ENCODE results near the gene BTG3. TPM values are rescaled to one million over a fixed set of nuclear protein-coding genes. Genes with fewer than 3 reads are reported as not detected.

Gene BTG3, protein sequence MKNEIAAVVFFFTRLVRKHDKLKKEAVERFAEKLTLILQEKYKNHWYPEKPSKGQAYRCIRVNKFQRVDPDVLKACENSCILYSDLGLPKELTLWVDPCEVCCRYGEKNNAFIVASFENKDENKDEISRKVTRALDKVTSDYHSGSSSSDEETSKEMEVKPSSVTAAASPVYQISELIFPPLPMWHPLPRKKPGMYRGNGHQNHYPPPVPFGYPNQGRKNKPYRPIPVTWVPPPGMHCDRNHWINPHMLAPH
- total RNA-seq (27.4 TPM), polyA plus RNA-seq (ENCODE audit: insufficient read depth, low read depth, low replicate concordance) (28.9 TPM)
- long read RNA-seq, donor 1, transcript BTG3-202 (5 exons, 1,456 nt), result major isoform, 18 of 25 reads
- long read RNA-seq, donor 1, partial matches to known transcripts, result 0 of 25 reads
- long read RNA-seq, donor 1, other reads (novel, unspliced or antisense), result 0 of 25 reads
- long read RNA-seq, donor 2, transcript BTG3-204 (2 exons, 531 nt), result minor isoform, 5 of 29 reads
- long read RNA-seq, donor 2, transcript BTG3-202 (5 exons, 1,456 nt), result major isoform, 14 of 29 reads
- long read RNA-seq, donor 2, partial matches to known transcripts, result 8 of 29 reads
- long read RNA-seq, donor 2, other reads (novel, unspliced or antisense), result 0 of 29 reads
- long read RNA-seq, donor 3, transcript BTG3-202 (5 exons, 1,456 nt), result major isoform, 15 of 21 reads
- long read RNA-seq, donor 3, partial matches to known transcripts, result 0 of 21 reads
- long read RNA-seq, donor 3, other reads (novel, unspliced or antisense), result 0 of 21 reads
- long read RNA-seq, donor 4, transcript BTG3-202 (5 exons, 1,456 nt), result major isoform, 13 of 13 reads
- long read RNA-seq, donor 4, partial matches to known transcripts, result 0 of 13 reads
- long read RNA-seq, donor 4, other reads (novel, unspliced or antisense), result 0 of 13 reads
- long read RNA-seq, donor 5, partial matches to known transcripts, result 0 of 2 reads
- long read RNA-seq, donor 5, other reads (novel, unspliced or antisense), result 0 of 2 reads
- long read RNA-seq, donor 6, transcript BTG3-202 (5 exons, 1,456 nt), result major isoform, 22 of 25 reads
- long read RNA-seq, donor 6, partial matches to known transcripts, result 0 of 25 reads
- long read RNA-seq, donor 6, other reads (novel, unspliced or antisense), result 0 of 25 reads
- long read RNA-seq, donor 7, transcript BTG3-202 (5 exons, 1,456 nt), result major isoform, 32 of 39 reads
- long read RNA-seq, donor 7, partial matches to known transcripts, result 0 of 39 reads
- long read RNA-seq, donor 7, other reads (novel, unspliced or antisense), result 3 of 39 reads
- long read RNA-seq, donor 8, transcript BTG3-202 (5 exons, 1,456 nt), result major isoform, 14 of 20 reads
- long read RNA-seq, donor 8, partial matches to known transcripts, result 0 of 20 reads
- long read RNA-seq, donor 8, other reads (novel, unspliced or antisense), result 0 of 20 reads
- long read RNA-seq, donor 9, transcript BTG3-202 (5 exons, 1,456 nt), result major isoform, 13 of 17 reads
- long read RNA-seq, donor 9, partial matches to known transcripts, result 0 of 17 reads
- long read RNA-seq, donor 9, other reads (novel, unspliced or antisense), result 0 of 17 reads
- long read RNA-seq, donor 10, transcript BTG3-202 (5 exons, 1,456 nt), result major isoform, 13 of 17 reads
- long read RNA-seq, donor 10, partial matches to known transcripts, result 0 of 17 reads
- long read RNA-seq, donor 10, other reads (novel, unspliced or antisense), result 0 of 17 reads

DNA sequence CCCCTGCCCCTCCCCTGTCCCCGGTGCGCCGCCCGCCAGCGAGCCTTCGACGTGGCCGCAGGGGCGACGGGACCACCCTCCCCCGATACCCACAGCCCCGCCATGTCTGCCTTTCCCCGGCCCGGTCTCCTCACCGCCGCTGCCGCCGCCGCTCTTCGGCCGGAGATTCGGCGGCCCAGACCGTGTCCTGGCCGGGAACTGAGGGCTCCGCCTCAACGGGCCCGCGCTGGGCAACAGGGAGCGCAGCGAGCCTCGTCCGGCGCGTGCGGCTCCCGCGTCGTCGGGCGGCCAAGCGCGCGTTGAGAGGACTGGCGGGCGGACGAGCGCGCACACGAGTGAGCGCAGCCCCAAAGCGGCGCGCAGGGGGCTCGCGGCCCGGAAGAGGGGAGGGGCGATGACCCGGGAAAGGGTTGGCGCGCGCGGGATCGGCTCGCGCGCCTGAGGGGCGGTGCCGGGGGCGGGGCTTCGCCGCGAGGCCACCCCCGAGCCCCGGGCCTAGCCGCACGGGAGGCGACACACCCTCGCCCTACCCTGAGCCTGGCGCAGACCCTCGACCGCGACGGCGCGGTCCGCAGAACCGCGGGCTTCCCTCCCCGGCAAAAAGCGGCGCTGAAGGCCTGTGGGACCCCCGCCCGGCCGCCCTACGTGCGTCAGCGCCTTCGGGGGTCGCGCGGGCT lies at the start of gene BTG3:
Gene BTG3, minus strand, starts transcription at position 337 of the 677 bp plus-strand sequence. CDS start 3,757 bp downstream, outside the sequence.
- H3K9me3 ChIP-seq (ENCODE audit: control insufficient read depth in 2 of 3, insufficient read depth in 1 of 3, low read length in 3 of 3), result no peaks in the 10 kb centered on the region
- peak within 1 kb of the TSS; percentile 83 to 87 for H3K27ac ChIP-seq (ENCODE audit: low read depth in 2 of 2, low read length in 2 of 2)
- TF ChIP-seq, protein P1, sequence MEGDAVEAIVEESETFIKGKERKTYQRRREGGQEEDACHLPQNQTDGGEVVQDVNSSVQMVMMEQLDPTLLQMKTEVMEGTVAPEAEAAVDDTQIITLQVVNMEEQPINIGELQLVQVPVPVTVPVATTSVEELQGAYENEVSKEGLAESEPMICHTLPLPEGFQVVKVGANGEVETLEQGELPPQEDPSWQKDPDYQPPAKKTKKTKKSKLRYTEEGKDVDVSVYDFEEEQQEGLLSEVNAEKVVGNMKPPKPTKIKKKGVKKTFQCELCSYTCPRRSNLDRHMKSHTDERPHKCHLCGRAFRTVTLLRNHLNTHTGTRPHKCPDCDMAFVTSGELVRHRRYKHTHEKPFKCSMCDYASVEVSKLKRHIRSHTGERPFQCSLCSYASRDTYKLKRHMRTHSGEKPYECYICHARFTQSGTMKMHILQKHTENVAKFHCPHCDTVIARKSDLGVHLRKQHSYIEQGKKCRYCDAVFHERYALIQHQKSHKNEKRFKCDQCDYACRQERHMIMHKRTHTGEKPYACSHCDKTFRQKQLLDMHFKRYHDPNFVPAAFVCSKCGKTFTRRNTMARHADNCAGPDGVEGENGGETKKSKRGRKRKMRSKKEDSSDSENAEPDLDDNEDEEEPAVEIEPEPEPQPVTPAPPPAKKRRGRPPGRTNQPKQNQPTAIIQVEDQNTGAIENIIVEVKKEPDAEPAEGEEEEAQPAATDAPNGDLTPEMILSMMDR (IDR thresholded peaks at IDR 0.05; ENCODE audit: borderline replicate concordance, extremely low read depth, insufficient read depth), result no peak
- H3K4me3 ChIP-seq (ENCODE audit: low read length in 3 of 3), result peak within 1 kb of the TSS; percentile 73 to 86 (median 74)
- H3K4me1 ChIP-seq (ENCODE audit: control insufficient read depth in 2 of 3, insufficient read depth in 2 of 3, low read depth in 1 of 3, low read length in 3 of 3), result peaks cover 0 to 5% (median 3%) of the 10 kb centered on the region in 3 donors
- FAIRE-seq (no peak), DNase-seq (peak; percentile 77 to 94 (median 89))
- H3K36me3 ChIP-seq (ENCODE audit: control insufficient read depth in 2 of 3, insufficient read depth in 3 of 3, low read length in 3 of 3), result peaks cover 0 to 3% (median 2%) of the 10 kb centered on the region in 3 donors
- intact Hi-C loops (cut with DNase I), result no loop called here
- no peaks in the 10 kb centered on the region for H3K27me3 ChIP-seq (ENCODE audit: control insufficient read depth, insufficient read depth, low read length)
- H3K9ac ChIP-seq (ENCODE audit: low read length in 3 of 3), result peak within 1 kb of the TSS; percentile 70 to 97 (median 91)

DNA sequence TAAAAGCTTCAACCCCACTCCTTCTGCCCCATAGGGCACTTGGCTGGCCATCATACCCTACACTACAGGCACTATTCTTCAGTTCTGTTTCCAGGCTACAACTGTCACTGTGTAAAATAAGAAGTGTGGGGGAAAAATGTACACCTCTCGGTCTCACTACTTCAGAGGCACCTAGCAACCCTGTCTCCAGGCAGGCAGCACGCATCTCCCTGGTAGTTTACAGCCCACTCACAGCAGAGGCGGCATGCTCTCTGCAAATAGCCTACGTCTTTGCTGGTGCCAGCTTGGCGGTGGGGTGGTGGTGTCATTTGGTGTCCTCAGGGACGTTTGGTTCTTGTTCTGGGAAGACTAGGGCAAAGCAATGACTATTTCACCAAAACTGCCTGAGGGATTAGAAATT lies 48.2 kb upstream of the BTG3 start:
- Histone ChIP-seq H3K27ac (ENCODE audit: low read depth in 2 of 2, low read length in 2 of 2) (no peak overlapping the region), H3K9me3 (ENCODE audit: control insufficient read depth in 2 of 3, insufficient read depth in 1 of 3, low read length in 3 of 3) (no peaks in the 10 kb centered on the region)
- DNase-seq, result no peak

More for the DNA sequence above, 48.2 kb upstream of the BTG3 start:
- TF ChIP-seq, protein P1 (IDR thresholded peaks at IDR 0.05; ENCODE audit: borderline replicate concordance, extremely low read depth, insufficient read depth), result no peak
- no peak overlapping the region for H3K4me3 ChIP-seq (ENCODE audit: low read length in 3 of 3)
- intact Hi-C loops (cut with DNase I), result no loop called here
- H3K9ac ChIP-seq (ENCODE audit: low read length in 3 of 3), result no peak overlapping the region
- no peaks in the 10 kb centered on the region for H3K4me1 ChIP-seq (ENCODE audit: control insufficient read depth in 2 of 3, insufficient read depth in 2 of 3, low read depth in 1 of 3, low read length in 3 of 3)
- H3K27me3 ChIP-seq (ENCODE audit: control insufficient read depth, insufficient read depth, low read length), result no peaks in the 10 kb centered on the region
- no peak for FAIRE-seq
- H3K36me3 ChIP-seq (ENCODE audit: control insufficient read depth in 2 of 3, insufficient read depth in 3 of 3, low read length in 3 of 3), result no peaks in the 10 kb centered on the region

Measured in kidney (tissue), 22 donors.